HG02943 (cell line): ENCODE results near the gene DPYSL4.

ENCODE experiments used
- ATAC-seq: cut with Tn5 transposase; IDR thresholded peaks from one replicate; pipeline ENCODE4 v1.9.1; 2021; ENCODE audit warnings: mild to moderate bottlenecking, low read depth, moderate library complexity; ENCODE audit not compliant: unreplicated experiment

DPYSL4 gene

DNA sequence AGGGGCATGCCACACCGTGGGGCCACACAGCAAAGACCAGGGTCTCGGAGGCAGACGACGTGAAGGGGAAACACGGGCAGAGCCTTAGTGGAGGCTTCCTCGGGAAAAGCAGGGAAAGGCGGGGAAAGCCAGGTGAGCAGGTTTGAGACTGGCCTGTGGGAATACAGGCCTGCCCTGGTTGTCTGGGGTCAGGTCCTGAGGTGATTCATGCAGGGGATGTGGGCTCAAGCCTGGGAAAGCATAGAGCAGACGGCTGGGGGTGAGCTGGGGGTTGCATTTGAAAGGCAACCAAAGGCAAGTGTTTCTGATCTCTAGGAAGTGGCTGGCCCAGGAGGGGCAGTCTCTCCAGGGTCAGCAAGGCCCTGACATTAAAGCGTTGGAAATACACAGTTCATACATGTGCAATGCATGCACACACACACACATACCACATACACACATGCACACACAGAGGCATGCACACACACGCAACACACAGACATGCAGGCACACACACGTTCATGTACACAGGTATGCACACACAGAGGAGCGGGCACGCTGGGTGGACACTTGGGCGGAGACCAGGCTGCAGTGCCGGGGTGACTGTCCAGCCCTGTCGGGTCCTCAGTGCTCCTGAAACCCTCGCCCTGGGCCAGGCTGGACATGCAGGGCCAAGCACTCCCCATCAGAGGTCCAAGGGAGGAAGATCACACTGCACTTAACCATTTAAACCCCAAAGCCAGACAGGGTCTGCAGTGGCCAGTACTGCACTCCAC, 51.8 kb downstream of the DPYSL4 start:
- no peak for ATAC-seq

GRCh38 chr10:132239126-132240031, 52.6 kb downstream of the DPYSL4 start:
- ATAC-seq = no peak

DNA sequence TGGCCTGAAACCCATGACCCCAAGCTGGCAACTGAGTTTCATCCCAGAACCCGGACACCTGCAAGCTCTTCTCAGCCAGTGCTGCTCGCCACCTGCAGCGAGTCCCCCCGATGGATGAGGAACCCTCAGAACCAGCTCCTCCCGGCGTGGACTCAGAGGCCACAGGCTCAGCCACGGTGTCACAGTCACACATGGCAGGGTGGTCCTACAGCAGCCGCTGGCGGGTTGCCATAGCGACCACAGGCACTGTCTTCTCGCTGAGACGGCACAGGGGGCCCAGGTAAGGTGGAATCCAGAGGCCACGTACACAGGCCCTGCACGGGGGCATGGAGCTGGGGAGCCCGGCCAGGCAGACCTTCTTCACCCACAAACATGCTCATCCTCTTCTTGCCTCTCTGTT, 53.4 kb downstream of the DPYSL4 start:
- no peak for ATAC-seq

DNA sequence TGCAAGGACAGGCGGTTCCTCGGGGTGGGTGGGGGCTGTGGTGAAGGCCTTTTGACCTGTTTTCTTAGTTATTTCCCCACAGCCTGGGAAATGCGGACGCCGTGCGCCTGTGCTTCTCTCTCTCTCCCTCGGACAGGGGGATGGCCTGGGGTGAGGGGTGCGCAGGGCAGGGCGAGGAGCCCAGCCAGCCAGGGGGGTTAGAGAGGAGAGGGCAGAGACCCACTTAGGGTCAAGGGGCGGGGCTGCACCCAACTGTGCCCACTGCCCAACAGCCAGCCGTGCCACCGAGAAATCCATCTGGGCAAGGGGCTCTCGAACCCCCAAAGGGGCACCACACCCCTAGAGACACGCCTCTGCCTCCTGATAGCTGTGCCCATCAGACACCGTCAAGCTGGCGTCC, 53.8 kb downstream of the DPYSL4 start:
- ATAC-seq = no peak

GRCh38 chr10:132241086-132241485, 54.3 kb downstream of the DPYSL4 start:
- no peak for ATAC-seq

DNA sequence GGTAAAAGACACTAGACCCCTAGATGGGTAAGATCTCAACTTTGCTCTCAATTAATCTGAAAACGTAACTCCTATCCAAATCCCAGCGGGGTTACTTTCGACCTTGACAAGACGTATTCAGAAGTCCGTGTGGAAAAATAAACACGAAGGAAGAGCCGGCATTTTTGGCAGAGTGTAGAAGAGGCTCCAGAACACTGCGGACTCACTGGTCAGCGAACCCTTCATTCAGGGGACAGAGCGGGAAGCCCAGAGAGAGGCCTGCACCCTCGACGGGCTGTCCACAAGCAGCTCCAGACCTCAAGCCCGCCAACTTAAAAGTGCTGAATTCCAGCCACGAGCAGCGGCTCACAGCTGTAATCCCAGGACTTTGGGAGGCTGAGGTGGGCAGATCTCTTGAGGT, 54.7 kb downstream of the DPYSL4 start:
- ATAC-seq = no peak

DNA sequence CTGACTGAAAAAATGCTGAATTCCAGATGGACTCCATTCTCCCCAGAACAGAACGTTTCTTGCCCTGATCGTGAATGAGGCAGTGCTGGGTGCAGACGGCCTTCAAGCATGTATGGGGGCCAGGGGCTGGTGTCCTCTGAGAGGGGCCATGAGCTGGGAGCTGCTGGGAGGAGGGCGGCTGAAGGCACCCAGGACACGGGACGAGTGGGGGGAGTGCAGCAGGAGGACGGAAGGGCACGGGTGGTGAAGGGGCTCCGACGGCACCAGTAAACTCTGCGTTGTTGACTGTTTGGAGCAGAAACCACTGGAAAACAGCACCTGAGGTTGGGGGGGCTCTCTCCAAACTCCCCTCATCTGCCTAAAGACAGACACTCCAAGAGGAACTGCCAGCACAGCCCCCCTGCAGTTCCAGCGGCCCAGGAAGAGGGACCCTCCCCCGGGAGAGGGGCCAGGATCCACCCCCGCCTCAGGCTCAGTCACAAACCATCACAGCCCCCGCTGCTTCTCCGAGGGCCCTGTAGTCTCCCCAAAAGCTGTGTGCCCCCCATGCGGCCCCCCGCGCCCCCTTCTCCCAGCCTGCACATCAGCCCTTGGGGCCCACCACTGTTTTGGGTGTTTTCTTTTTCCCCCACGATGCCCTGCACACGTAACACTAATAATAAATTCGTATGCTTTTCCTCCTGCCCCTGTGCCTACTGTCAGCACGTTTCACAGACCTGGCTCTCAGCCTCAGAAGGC, 55.5 kb downstream of the DPYSL4 start:
- ATAC-seq = no peak

GRCh38 chr10:132243141-132243540, 56.4 kb downstream of the DPYSL4 start:
- ATAC-seq = no peak

GRCh38 chr10:132243626-132244025, 56.9 kb downstream of the DPYSL4 start:
- no peak for ATAC-seq

GRCh38 chr10:132245056-132245455, 58.3 kb downstream of the DPYSL4 start:
- no peak for ATAC-seq

DNA sequence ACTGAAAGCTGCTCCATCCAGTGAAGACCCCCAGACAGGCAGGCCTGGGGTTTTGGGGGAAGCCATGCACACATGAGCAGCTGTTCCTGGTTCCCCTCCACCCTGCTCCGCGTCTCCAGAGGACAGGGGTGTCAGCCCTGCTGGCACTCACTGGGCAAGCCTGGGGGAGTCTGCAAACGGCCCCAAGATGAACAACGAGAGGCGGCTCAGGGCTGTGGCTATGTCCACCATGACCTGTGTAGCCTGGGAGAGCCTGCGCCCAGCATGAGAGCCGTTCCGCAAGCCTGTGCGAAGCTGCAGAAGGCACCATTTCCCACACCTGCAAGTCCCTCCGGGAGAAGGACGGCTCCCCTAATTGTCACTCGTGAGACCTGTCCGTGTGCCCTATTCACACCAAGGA, 59.5 kb downstream of the DPYSL4 start:
- no peak for ATAC-seq

- no peak for ATAC-seq
These were observed 61.2 kb downstream of the DPYSL4 start for GRCh38 chr10:132247943-132248342.

GRCh38 chr10:132248455-132249225, 61.9 kb downstream of the DPYSL4 start:
- no peak for ATAC-seq

DNA sequence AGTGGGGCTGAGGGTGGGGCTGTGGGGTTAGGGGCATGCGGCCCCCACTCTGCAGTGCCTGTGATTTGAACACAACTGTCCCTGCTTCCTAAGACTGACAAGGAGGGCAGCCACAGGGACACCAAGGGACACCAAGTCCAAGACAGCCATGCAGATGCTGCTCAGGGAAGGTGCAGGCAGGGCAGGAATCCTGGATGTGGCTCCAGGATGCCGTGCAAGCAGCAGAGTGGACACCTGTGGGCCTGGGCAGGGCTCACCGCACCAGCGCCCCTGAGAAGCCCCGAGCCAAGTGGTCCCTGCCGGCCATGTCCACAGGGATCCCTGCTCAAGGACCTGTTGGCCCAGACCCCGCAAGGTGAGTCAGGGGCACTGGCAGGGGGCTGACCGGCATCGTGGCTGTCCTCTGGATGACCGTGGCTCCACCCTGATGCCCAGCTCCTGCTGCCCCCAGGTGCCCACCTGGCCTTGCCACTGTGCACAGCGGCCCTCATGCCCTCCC, 62.5 kb downstream of the DPYSL4 start:
- ATAC-seq = no peak

DNA sequence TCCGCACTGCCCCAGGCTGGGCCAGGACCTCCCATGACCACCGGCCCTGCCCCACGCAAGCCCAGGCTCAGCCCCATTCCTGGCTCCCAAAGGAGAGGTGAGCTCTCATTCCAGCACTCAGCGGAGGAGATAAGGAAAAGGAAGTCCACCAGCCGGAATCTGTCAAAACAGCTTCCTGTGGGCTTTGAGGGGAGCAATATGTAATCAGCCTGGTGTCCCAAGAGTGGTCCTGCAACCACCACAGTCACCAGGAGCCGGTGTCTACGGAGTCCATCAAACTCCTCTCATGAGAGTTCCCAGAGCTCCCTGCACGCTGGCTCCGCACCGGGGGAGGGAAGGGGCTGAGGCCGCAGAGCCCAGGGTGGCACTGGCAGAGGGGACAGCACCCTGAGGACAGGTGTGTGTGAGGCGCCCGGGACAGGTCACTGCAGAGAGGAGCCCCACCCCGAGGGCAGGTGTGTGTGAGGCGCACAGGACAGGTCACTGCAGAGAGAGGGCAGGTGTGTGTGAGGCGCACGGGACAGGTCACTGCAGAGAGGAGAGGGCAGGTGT, 63.2 kb downstream of the DPYSL4 start:
- no peak for ATAC-seq

- ATAC-seq = no peak
These were observed 64.0 kb downstream of the DPYSL4 start for GRCh38 chr10:132250481-132251475.

DNA sequence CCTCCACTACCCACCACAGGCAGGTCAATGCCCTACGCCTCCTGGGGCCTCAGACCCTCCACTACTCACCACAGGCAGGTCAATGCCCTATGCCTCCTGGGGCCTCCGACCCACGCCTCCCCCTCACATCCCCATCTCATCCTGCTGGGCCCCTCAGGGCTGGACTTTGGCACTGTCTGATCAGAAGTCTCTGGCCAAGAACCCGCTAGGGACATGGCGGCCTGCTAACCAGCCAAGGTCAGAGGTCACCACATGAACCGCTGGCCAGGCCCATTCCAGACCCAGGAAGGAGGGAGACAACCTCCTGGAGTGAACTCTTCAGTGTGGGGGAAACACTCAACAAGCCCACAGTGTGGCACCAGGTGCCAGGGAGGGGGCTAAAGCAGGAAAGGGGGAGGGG, 65.2 kb downstream of the DPYSL4 start:
- ATAC-seq = no peak

DNA sequence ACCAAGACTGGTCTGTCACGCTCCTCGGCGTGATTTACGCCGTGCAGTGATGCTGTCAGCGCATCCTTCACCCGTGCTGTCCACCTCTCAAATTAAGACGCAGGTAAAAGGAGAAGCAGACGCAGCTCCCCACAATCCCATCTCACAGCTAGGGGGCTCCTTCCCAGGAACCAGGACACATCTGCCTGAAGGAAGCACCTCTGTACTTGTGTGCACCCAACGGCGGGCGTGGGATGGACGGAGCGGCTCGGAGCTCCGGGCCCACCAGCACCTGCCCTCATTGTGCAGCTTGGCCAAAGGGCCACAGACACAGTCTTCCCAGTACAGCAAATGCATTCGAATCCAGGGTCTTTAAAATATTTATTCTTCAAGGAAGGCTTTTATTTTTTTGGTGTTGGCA, 65.7 kb downstream of the DPYSL4 start:
- no peak for ATAC-seq
